ENCODE results near the gene LRP2.

LRP2 gene

DNA sequence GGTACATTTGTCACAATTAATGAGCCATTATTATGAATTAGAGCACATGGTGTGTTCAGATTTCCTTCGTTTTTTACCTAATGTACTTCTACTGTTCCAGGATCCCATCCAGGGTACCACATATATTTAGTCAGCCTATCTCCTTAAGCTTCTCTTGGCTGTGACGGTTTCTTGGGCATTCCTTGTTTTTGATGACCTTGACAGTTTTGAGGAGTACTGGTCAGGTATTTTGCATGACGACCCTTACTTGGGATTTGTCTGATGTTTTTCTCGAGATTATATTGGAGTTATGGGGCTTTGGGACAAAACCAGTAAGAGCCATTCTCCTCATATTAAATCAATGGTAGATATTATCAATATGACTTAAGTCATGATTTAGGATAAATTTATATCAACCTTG is 10.2 kb upstream of the LRP2 start:
- H3K4me1 ChIP-seq: no peaks in the 10 kb centered on the region
- no peak overlapping the region for H3K27ac ChIP-seq
- H3K36me3 ChIP-seq (ENCODE audit: control insufficient read depth, insufficient read depth, low read length): no peaks in the 10 kb centered on the region
- H3K4me3 ChIP-seq (ENCODE audit: low read depth, low read length): no peak overlapping the region
- no peaks in the 10 kb centered on the region for H3K27me3 ChIP-seq (ENCODE audit: control insufficient read depth, insufficient read depth, low read length)
- no peak overlapping the region for H2AFZ ChIP-seq
- no peak overlapping the region for H3K4me2 ChIP-seq (ENCODE audit: low read length)
- H3K9ac ChIP-seq: no peak overlapping the region
- H3K79me2 ChIP-seq: no peaks in the 10 kb centered on the region
- no peak for TF ChIP-seq CTCF (IDR thresholded peaks at IDR 0.05)
- H3K9me3 ChIP-seq (ENCODE audit: control insufficient read depth, low read length): no peaks in the 10 kb centered on the region

DNA sequence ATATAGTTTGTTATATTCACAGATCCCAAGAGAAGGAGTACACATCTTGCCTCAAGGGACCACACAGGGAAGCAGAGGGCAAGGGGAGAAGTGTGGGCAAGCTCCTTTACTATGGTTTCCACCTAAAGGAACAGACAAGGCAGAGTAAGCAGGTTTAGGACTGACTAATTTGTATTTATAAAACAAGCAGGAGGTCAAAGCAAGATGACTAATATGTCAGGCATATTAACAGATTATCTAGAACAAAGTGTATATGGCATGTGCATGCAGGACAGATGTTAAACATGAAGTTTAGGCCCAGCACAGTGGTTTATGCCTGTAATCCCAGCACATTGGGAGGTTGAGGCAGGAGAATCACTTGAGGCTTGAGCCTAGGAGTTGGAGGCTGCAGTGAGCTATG is 3.7 kb upstream of the LRP2 start:
- H3K27me3 ChIP-seq (ENCODE audit: control insufficient read depth, insufficient read depth, low read length): no peaks in the 10 kb centered on the region
- no peaks in the 10 kb centered on the region for H3K36me3 ChIP-seq (ENCODE audit: control insufficient read depth, insufficient read depth, low read length)
- H3K9me3 ChIP-seq (ENCODE audit: control insufficient read depth, low read length): no peaks in the 10 kb centered on the region
- no peak overlapping the region for H3K4me3 ChIP-seq (ENCODE audit: low read depth, low read length)
- TF ChIP-seq CTCF (IDR thresholded peaks at IDR 0.05): no peak
- no peak overlapping the region for H2AFZ ChIP-seq
- no peak overlapping the region for H3K9ac ChIP-seq
- no peak overlapping the region for H3K27ac ChIP-seq
- peaks cover 11% of the 10 kb centered on the region for H3K4me1 ChIP-seq
- H3K79me2 ChIP-seq: no peaks in the 10 kb centered on the region
- H3K4me2 ChIP-seq (ENCODE audit: low read length): no peak overlapping the region

DNA sequence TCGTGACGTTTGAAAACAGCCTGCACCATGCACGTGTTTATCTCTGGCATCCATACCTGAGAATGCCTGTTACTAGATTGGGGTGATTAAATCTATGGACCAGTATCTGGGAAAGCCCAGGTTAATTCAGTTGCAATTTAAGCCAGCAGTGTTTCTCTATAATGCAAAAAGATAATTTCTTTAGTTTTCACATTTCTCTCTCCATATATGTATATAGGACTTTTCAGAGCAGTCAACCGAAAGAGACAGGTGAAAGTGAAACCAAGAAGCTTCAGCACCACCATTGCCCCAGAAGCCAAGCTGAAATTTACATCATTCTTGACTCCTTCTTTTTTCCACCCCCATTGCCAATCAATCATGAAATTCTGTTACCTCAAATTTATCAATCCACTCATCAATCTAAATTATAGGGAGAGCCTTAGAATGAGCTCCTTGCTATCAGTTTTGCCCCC is 2.7 kb upstream of the LRP2 start:
- Histone ChIP-seq H3K9ac (no peak overlapping the region), H3K4me2 (ENCODE audit: low read length) (peak overlapping the region; percentile 89), H3K9me3 (ENCODE audit: control insufficient read depth, low read length) (no peaks in the 10 kb centered on the region), H3K4me1 (peaks cover 11% of the 10 kb centered on the region), H3K79me2 (no peaks in the 10 kb centered on the region), H3K27me3 (ENCODE audit: control insufficient read depth, insufficient read depth, low read length) (no peaks in the 10 kb centered on the region), H2AFZ (no peak overlapping the region), H3K4me3 (ENCODE audit: low read depth, low read length) (peak overlapping the region; percentile 44), H3K36me3 (ENCODE audit: control insufficient read depth, insufficient read depth, low read length) (no peaks in the 10 kb centered on the region), H3K27ac (no peak overlapping the region)
- no peak for TF ChIP-seq CTCF (IDR thresholded peaks at IDR 0.05)

GRCh38 chr2:169363560-169364150 is 1.3 kb upstream of the LRP2 start:
- H3K27ac ChIP-seq: no peak overlapping the region
- peak overlapping the region; percentile 44 for H3K4me3 ChIP-seq (ENCODE audit: low read depth, low read length)
- no peaks in the 10 kb centered on the region for H3K9me3 ChIP-seq (ENCODE audit: control insufficient read depth, low read length)
- H3K4me1 ChIP-seq: peaks cover 11% of the 10 kb centered on the region
- H3K9ac ChIP-seq: no peak overlapping the region
- TF ChIP-seq CTCF (IDR thresholded peaks at IDR 0.05): no peak
- H3K27me3 ChIP-seq (ENCODE audit: control insufficient read depth, insufficient read depth, low read length): no peaks in the 10 kb centered on the region
- peak overlapping the region; percentile 70 for H2AFZ ChIP-seq
- H3K79me2 ChIP-seq: no peaks in the 10 kb centered on the region
- peak overlapping the region; percentile 89 for H3K4me2 ChIP-seq (ENCODE audit: low read length)
- H3K36me3 ChIP-seq (ENCODE audit: control insufficient read depth, insufficient read depth, low read length): no peaks in the 10 kb centered on the region

- Histone ChIP-seq H3K9ac (no peak overlapping the region), H3K27ac (no peak overlapping the region), H2AFZ (peak overlapping the region; percentile 70), H3K4me3 (ENCODE audit: low read depth, low read length) (peak overlapping the region; percentile 44), H3K27me3 (ENCODE audit: control insufficient read depth, insufficient read depth, low read length) (no peaks in the 10 kb centered on the region), H3K36me3 (ENCODE audit: control insufficient read depth, insufficient read depth, low read length) (no peaks in the 10 kb centered on the region), H3K79me2 (no peaks in the 10 kb centered on the region), H3K9me3 (ENCODE audit: control insufficient read depth, low read length) (no peaks in the 10 kb centered on the region), H3K4me1 (peaks cover 11% of the 10 kb centered on the region), H3K4me2 (ENCODE audit: low read length) (peak overlapping the region; percentile 89)
- no peak for TF ChIP-seq CTCF (IDR thresholded peaks at IDR 0.05)
These were observed 693 bp upstream of the LRP2 start for GRCh38 chr2:169362894-169363559.
